Measurements from ENCODE around the gene AFAP1.

AFAP1 gene

GRCh38 chr4:7818399-7818911, 121.2 kb downstream of the AFAP1 start:
- TF ChIP-seq ZNF776 (tag by site-specific recombination; IDR thresholded peaks at IDR 0.05; ENCODE audit: borderline replicate concordance) = no peak
- no peak for TF ChIP-seq ZNF274 (IDR thresholded peaks at IDR 0.05; ENCODE audit: low read length)
- no peak for TF ChIP-seq ZNF274 (tag by site-specific recombination; IDR thresholded peaks at IDR 0.05; ENCODE audit: borderline replicate concordance)
- 0 out of 2 replicates have a peak, but pooled peaks have one; percentile 10 for TF ChIP-seq ZIC2 (tag by site-specific recombination; IDR thresholded peaks at IDR 0.05)
- TF ChIP-seq ZNF521 (tag by site-specific recombination; IDR thresholded peaks at IDR 0.05) = no peak
- H3K9me3 ChIP-seq (ENCODE audit: control insufficient read depth, insufficient read depth, low read depth, low read length) = no peaks in the 10 kb centered on the region
- peaks cover 0 to 14% of the 10 kb centered on the region in 2 experiments; a peak in 1 of 3 replicates for H3K36me3 ChIP-seq (ENCODE audit: control insufficient read depth in 2 of 2, insufficient read depth in 1 of 2, low read length in 2 of 2)
- H3K4me1 ChIP-seq (ENCODE audit: control insufficient read depth, insufficient read depth, low read length) = no peaks in the 10 kb centered on the region; the same call in 1 of the 2 replicates
- H3K27ac ChIP-seq (ENCODE audit: extremely low read depth, low read depth, low read length) = no peak overlapping the region
- ChIA-PET POLR2A (no interaction called here), CTCF (interaction anchor here (1.0 to 1.8 kb wide), 2 partner anchors 12 to 14 kb away, joined by 3 to 4 read pairs; no protein-coding TSS in a partner anchor)
- no peak overlapping the region for H3K4me3 ChIP-seq (ENCODE audit: low read depth, low read length)

GRCh38 chr4:7817877-7818398, 121.7 kb downstream of the AFAP1 start:
- POLR2A ChIA-PET = no interaction called here
- Histone ChIP-seq H3K4me3 (ENCODE audit: low read depth, low read length) (no peak overlapping the region), H3K9me3 (ENCODE audit: control insufficient read depth, insufficient read depth, low read depth, low read length) (no peaks in the 10 kb centered on the region), H3K4me1 (ENCODE audit: control insufficient read depth, insufficient read depth, low read length) (no peaks in the 10 kb centered on the region; the same call in 1 of the 2 replicates), H3K27ac (ENCODE audit: extremely low read depth, low read depth, low read length) (no peak overlapping the region), H3K36me3 (ENCODE audit: control insufficient read depth in 2 of 2, insufficient read depth in 1 of 2, low read length in 2 of 2) (peaks cover 0 to 14% of the 10 kb centered on the region in 2 experiments; a peak in 1 of 3 replicates)
- CTCF ChIA-PET = interaction anchor here (0.6 to 1.8 kb wide), 4 partner anchors 11 to 16 kb away, joined by 3 to 5 read pairs (median 4); no protein-coding TSS in a partner anchor
- no peak for TF ChIP-seq ZNF202 (tag by site-specific recombination; IDR thresholded peaks at IDR 0.05; ENCODE audit: borderline replicate concordance)

- peaks cover 0 to 14% of the 10 kb centered on the region in 2 experiments; a peak in 1 of 3 replicates for H3K36me3 ChIP-seq (ENCODE audit: control insufficient read depth in 2 of 2, insufficient read depth in 1 of 2, low read length in 2 of 2)
- H3K27ac ChIP-seq (ENCODE audit: extremely low read depth, low read depth, low read length) = no peak overlapping the region
- TF ChIP-seq KLF10 (tag by site-specific recombination; IDR thresholded peaks at IDR 0.05) = no peak
- TF ChIP-seq ZNF157 (tag by site-specific recombination; IDR thresholded peaks at IDR 0.05) = no peak
- no peak for TF ChIP-seq ZNF580 (tag by site-specific recombination; IDR thresholded peaks at IDR 0.05)
- no peak for TF ChIP-seq ZNF174 (tag by site-specific recombination; IDR thresholded peaks at IDR 0.05)
- H3K4me1 ChIP-seq (ENCODE audit: control insufficient read depth, insufficient read depth, low read length) = no peaks in the 10 kb centered on the region; the same call in 1 of the 2 replicates
- ChIA-PET POLR2A (no interaction called here), CTCF (no interaction called here)
- H3K4me3 ChIP-seq (ENCODE audit: low read depth, low read length) = no peak overlapping the region
- H3K9me3 ChIP-seq (ENCODE audit: control insufficient read depth, insufficient read depth, low read depth, low read length) = no peaks in the 10 kb centered on the region
Measured at GRCh38 chr4:7816771-7817170, 122.9 kb downstream of the AFAP1 start.

GRCh38 chr4:7815981-7816380, 123.7 kb downstream of the AFAP1 start:
- ChIA-PET POLR2A (no interaction called here), CTCF (interaction anchor here (1.4 kb wide), 1 partner anchor 12 kb away, joined by 6 read pairs; no protein-coding TSS in a partner anchor)
- H3K36me3 ChIP-seq (ENCODE audit: control insufficient read depth in 2 of 2, insufficient read depth in 1 of 2, low read length in 2 of 2) = peaks cover 0 to 14% of the 10 kb centered on the region in 2 experiments; a peak in 1 of 3 replicates
- no peaks in the 10 kb centered on the region; the same call in 1 of the 2 replicates for H3K4me1 ChIP-seq (ENCODE audit: control insufficient read depth, insufficient read depth, low read length)
- H3K4me3 ChIP-seq (ENCODE audit: low read depth, low read length) = no peak overlapping the region
- H3K9me3 ChIP-seq (ENCODE audit: control insufficient read depth, insufficient read depth, low read depth, low read length) = no peaks in the 10 kb centered on the region
- no peak overlapping the region for H3K27ac ChIP-seq (ENCODE audit: extremely low read depth, low read depth, low read length)
- no peak for TF ChIP-seq ZNF362 (tag by site-specific recombination; IDR thresholded peaks at IDR 0.05)
- no peak for TF ChIP-seq ZNF621 (tag by site-specific recombination; IDR thresholded peaks at IDR 0.05)
- no peak for TF ChIP-seq MYNN (tag by site-specific recombination; IDR thresholded peaks at IDR 0.05; ENCODE audit: borderline replicate concordance)
- no peak for TF ChIP-seq TSHZ1 (tag by site-specific recombination; IDR thresholded peaks at IDR 0.05; ENCODE audit: borderline replicate concordance)
- TF ChIP-seq ZNF792 (tag by site-specific recombination; IDR thresholded peaks at IDR 0.05) = no peak
- no peak for TF ChIP-seq ZNF16 (tag by site-specific recombination; IDR thresholded peaks at IDR 0.05; ENCODE audit: low read depth)
- TF ChIP-seq ZNF354C (tag by site-specific recombination; IDR thresholded peaks at IDR 0.05; ENCODE audit: borderline replicate concordance, low read depth) = no peak
- no peak for TF ChIP-seq ZNF394 (tag by site-specific recombination; IDR thresholded peaks at IDR 0.05; ENCODE audit: borderline replicate concordance)
- no peak for TF ChIP-seq ZNF146 (tag by site-specific recombination; IDR thresholded peaks at IDR 0.05)
- TF ChIP-seq ZNF140 (tag by site-specific recombination; IDR thresholded peaks at IDR 0.05) = no peak
- no peak for TF ChIP-seq ZBTB48 (tag by site-specific recombination; IDR thresholded peaks at IDR 0.05)
- TF ChIP-seq ZNF23 (tag by site-specific recombination; IDR thresholded peaks at IDR 0.05; ENCODE audit: borderline replicate concordance) = no peak
- no peak for TF ChIP-seq GLIS2 (tag by site-specific recombination; IDR thresholded peaks at IDR 0.05)
- TF ChIP-seq ZNF623 (tag by site-specific recombination; IDR thresholded peaks at IDR 0.05) = no peak
